NCI-H1694 treated with DMSO at 0.1 percent for 48 hours (cell line): ENCODE data around the gene SCP2D1.
"Not testable (repeated sequence)": the region's sequence is repeated elsewhere in the genome, so short reads cannot be mapped to it uniquely, and the experiment has no call there.

Experiments used
- DNase-seq: peaks from one replicate; lab custom pipeline; 2025; lab: John Stamatoyannopoulos, UW

Gene SCP2D1

DNA sequence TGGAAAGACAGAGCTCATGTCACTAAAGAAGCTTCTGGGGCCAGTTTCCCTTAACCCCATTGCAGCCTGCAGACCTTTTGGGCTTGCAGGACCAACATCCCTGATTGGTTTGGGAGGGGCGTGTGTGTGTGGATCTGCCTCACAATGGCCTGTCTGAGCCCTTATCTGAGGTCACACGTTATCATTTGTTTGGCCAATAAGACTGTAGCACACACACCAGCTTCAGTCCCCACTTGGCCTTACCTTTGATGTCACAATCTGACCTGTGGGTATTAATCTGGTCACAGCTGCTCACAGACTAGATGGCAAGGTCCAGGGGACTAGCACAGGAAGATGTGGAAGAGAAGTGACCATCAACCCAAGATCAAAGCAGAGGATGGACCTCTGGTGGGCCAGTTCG, at the start of gene SCP2D1:
SCP2D1 (plus strand) TSS at position 301 of the 400 bp plus-strand sequence; CDS start at position 334, 33 bp downstream.
- DNase-seq, result no peak

DNA sequence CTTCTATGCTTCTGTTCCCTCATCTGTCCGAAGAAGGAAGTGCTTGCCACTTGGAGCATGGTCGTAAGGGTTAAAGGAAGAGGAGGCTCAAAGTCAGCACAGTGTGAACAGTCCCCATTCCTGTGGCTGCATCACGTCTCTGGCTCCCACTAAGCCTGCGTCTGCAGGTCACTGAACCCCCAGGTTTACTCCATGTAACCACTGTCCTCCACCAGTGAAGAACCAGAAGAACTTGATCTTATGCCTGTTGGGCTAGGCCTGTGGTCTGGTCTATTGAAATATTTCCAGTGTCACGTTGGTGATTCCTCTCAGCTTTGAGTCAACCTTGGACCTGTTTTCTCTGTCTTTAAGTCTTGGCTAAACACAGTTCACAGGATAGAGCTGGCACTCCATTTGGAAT, 45.9 kb upstream of the SCP2D1 start:
- DNase-seq, result no peak

DNA sequence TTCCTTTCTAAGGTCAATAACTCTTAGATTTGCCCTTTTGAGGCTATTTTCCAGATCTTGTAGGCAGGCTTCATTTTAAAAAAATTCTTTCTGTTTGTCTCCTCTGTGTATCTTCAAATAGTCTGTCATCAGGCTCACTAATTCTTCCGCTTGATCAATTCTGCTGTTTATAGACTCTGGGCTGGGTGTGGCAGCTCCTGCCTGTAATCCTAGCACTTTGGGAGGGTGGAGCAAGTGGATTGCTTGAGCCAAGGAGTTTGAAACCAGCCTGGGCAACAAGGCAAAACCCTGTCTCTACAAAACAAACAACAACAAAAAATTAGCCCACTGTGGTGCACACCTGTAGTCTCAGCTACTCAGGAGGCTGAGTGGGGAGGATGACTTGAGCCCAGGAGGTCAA, 40.0 kb upstream of the SCP2D1 start:
- no peak for DNase-seq

DNA sequence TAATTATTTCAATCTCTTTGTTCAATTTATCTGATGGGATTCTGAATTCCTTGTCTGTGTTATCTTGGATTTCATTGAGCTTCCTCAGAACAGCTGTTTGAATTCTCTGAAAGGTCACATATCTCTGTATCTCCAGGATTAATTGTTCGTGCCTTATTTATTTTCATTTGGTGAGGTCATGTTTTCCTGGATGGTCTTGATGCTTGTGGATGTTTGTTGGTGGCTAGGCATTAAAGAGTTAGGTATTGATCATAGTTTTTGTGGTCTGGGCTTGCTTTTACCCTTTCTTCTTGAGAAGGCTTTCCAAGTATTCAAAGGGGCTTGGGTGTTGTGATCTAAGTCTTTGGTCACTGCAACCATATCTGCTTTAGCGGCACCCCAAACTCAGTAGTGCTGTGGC, 39.4 kb upstream of the SCP2D1 start:
- DNase-seq, result no peak

DNA sequence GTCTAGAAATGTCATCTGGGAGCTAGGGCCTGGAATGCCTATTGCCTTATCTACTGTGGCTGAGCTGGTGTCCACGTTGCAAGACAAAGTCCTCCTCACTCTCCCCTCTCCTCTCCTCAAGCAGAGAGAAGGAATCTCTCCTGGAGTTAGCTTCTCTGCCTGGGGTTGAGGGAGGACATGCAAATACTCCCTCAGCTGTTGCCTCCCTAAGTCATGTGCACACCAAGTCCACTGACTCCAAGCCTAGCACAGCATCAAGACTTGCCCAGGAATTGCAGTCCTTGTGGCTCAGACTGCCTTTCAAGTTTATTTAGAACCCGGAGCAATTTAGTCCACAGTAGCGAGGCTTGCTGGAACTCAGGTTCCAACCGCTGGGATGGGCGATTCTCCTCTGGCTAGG, 38.0 kb upstream of the SCP2D1 start:
- no peak for DNase-seq

DNA sequence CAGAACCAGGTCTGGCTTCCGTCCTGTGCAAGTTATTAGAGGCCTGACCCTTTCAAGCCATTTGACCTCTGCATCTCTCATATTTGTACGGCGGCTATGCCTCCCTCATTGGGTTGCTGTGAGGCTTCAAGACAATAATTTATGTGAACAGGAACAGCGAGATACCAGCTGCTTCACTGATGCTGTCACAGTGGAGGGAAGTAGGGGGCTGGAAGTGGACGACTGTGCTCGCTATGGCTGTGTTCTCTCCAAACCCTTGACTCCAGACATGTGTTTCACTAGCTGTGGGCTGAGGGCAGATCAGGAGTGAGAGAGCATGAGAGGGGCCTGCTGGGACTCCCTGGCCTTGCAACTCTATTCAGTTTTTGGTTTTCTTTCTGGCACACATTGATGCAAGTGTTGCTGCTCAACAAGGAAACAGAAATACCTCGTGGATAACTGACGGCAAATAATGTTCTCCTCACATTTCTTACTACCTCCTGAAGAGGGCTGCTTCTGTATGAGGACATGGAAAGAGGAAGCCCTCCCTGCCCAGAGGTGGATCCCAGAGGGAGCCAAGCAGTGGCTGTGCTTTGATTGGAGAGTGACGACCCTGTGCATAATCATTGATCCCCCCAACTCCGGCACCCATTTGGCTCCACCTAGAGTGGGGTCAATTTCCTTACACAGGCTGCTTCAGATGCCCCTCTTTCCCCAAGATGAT, 34.7 kb upstream of the SCP2D1 start:
- no peak for DNase-seq

DNA sequence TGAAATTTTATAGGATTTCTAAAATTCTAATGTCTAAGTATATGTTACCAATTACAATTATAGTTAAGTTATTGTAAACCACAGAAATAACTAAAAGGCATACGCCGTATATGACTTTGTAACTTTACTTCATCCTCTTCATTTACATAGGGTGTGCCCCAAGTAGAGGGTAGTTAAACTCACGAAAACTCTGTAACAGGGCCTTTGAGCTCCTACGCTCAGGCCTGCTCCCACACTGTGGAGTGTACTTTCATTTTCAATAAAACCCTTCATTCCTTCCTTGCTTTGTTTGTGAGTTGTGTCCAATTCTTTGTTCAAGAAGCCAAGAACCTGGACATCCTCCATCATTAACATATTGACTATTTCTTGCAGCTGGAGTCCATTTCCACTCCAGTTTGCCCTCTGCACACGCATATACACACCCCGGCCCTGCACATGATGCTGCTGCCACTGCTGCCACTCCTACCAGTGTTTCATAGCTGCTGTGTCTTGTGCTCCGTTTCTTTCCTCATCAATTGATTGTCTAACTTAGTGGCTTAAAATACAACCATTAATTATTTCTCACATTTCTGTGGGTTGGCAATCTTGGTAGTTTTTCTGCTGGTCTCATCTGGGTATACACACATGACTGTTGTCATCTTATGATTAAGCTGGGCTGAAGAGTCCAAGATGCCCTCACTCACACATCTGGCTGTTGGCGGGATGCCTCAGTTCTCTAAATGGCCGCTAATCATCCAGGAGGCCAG, 33.0 kb upstream of the SCP2D1 start:
- DNase-seq, result no peak

DNA sequence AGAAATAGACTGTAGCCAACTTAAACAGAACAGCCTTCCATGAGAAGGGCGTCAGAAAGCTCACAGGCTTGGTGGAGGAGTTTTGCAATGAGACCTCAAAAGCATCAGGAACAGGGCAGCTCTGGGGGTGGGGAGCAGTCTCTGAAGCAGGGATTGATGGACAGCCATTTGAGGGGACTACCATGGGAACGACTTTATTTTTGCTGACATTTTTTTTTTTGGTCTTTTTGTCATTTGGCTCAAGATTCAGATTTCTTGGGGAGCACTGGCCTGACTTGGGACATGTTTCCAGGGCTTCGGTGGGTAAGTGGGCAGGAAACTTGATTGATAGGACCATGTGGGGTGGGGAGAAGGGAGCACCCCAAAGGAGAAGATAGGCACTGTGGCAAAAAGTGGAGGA, 32.1 kb upstream of the SCP2D1 start:
- DNase-seq, result no peak

DNA sequence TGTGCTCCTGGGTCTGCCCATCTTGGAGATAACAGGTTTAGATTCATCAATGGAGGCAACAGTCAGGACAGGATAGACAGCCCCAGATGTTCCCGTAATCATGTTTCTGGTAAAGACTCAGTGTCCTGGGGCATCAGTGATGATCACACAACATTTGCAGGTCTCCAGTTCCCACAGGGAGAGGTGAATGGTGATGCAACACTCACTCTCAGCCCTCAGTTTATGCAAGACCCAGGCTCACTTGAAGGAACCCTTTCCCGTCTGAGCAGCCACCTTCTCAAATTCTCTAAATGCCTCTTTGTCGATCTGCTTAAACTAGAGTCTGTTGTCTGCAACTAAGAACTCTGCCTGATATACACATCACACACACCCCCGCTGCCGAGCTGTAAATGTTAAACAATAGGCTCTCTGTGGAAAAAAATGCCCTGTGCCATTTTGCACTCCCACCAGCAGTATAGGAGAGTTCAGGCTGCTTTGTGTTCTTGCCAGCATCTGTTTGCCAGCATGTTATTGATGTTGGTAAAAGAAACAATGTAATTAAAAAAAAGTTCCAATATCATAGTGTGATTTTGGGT, 30.1 kb upstream of the SCP2D1 start:
- no peak for DNase-seq

DNA sequence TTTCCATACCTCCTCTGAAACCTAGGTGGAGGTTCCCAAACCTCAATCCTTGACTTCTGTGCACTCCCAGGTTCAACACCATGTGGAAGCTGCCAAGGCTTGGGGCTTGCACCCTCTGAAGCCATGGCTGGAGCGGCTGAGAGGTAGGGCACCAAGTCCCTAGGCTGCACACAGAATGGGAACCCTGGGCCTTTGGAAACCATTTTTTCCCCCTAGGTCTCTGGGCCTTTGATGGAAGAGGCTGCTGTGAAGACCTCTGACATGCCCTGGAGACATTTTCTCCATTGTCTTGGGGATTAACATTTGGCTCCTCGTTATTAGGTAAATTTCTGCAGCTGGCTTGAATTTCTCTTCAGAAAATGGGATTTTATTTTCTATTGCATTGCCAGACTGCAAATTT, 26.5 kb upstream of the SCP2D1 start:
- not testable (repeated sequence) for DNase-seq

DNA sequence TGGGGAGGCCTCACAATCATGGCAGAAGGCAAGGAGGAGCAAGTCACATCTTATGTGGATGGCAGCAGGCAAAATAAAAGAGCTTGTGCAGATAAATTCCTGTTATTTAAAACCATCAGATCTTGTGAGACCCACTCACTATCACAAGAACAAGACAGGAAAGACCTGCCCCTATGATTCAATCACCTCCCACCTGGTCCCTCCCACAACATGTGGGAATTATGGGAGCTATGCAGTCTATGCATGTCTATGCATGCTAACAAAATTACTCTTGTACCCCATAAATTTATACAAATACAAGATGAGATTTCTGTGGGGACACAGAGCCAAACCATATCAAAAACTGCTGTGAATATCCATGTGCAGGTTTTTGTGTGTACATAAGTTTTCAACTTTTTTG, 25.6 kb upstream of the SCP2D1 start:
- no peak for DNase-seq

DNA sequence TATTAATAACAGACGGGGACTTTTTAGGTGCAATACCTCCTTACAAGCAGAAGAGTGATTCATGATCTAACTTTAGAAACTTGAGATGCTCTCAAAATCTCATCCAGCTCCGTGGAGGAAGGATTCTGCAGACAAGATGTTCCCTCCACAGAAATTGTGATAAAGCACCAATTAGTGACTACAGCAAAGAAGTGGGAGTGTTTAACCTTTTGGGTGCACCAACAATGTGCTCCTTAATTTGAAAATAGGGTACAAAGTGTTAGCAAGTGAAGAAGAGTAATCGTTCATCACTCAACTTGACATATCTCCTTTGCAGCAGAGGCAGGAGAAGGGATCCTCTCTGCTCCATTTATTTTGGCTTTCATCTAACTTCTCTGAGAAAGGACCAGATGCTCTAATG, 22.8 kb upstream of the SCP2D1 start:
- DNase-seq, result no peak

DNA sequence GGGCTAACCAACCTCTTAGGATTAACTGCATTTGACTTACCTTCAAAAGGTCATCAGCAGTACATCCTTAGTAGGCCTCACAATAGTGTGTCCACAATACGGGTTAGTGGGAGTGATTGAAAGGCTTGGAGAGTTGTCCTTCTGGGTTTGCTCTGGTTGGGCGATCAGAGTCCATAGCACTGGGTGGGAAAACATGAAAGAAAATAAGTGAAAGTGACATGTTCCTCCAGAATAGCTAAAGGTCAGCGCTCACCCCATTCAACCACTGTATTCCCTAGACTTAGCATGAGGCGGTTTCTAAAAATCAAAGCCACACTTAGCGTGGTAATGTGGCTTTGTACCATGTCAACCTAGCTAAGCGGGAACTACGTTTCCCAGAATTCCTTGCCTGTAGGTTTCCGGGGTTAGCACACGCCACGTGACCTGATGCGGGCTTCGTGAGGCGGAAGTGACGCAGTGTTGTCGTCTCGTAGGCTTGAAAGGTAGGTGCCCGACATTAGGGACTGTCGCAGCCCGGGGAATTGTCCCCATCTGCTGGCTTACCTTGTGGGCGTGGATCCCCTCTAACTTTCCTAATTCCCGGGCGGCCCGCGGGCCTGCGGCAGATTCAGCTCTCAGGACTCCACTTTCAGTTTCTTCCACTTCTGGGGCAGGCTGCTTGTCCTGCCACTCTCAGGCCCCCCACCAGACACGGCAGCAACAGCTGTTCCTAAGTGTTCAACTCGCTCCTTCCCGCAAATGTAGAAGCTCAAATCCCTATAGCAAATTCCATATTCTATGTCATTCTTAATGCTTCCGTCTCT, 19.8 kb upstream of the SCP2D1 start:
- peak; percentile 91 for DNase-seq

DNA sequence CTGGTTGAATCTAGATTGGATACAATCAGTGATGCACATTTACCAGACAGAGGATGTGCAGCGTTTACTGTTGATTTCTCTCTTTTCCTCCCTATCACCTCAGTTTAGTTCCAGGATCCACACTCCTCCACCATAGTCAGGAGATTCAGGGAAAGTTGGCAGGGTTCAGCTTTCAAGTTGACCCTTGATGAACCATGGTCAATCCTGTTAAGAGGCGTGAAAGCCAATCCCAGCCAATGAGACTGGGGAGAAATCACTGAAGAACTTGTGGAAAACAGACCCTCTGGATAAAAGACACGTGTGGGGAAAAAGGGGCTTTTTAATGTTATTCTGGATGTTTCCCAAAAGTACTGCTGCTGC, 19.2 kb upstream of the SCP2D1 start:
- no peak for DNase-seq

DNA sequence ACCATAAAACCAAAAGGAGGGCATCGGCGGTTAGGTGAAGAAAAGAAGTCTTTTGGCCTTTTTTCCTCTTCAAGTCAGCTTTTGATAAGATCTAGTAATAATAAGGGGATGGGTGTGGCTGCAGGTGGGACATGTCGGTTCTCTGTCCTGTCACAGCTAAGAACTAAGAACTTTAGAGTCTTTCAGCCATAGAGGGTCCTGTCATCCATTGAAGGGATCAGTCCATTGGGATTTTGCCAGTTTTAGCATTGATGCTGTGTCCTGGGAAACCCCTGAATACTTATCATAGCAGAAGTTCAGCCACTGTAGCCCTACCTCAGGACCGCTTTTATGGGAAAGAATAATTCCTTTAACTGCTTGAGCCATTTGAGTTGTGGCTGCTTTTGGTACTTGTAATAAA, 18.2 kb upstream of the SCP2D1 start:
- no peak for DNase-seq

DNA sequence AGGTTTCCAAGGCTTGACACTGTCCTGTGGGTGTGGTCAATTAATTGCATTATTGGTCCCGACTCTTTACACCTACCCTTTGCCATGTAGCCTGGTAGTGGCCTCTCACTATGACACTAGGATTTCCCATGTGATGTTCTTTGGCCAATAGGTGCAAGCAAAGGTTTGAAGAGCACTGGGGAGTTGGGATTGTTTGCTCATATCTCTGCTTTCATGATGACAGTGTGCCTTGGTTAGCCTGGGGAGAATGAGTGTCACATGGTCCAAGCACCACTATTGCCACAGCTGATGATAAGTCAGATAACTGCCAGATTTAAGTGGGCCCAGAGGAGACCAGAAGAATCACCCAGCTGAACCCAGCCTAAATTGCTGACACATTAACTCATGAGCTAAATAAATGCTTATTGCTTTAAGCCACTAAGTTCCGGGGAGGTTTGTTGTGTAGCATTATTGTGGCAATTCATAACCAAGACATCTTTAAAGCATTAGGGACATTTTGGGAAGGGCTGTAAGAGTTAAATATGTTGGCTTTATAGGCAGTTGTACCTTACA, 17.2 kb upstream of the SCP2D1 start:
- no peak for DNase-seq

DNA sequence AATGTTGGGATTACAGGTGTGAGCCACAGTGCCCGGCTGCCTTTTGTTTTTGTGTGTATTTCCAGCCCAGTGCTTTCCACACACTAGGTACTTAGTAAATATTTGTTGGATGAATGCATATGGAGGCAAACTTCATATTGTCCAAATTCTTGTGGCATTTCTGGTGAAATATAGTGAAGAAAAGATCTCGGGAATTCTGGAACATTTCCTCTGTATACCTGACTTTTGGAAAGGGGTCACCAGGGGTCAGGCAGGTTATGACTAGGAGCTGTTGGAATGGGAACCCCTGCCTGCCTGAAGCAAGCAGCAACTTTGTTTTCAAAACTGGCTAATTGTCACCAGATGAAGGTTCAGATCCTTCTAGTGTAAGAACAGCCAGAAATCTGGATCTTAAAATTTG, 12.1 kb upstream of the SCP2D1 start:
- no peak for DNase-seq

DNA sequence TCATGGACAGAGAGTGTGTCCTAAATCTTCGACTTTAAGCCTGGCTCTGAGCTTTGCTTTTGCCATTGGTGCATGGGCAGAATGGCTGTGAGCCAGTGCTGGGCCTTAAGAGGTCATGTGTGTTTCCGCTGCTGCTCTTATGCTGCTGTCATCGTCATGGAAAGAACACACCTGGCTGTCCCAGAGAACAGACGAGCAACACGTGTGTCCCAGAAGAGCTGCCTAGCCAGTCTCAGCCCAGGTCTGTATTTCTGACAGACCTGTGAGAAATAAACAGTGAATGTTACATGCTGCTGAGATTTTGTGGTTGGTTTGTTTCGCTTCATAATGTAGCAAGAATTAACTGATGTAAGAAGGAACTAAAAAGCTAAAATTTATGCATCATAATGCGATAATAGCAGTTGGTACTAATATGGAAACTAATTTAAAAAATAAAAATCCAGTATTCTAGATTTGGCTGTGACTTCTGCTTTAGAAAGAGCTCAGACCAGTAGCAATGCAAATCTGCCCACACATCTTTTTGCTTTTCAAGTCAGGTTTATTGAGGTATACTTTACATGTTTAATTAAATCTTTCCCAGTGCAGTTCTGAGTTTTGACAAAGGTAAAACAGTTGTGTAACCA, 11.5 kb upstream of the SCP2D1 start:
- no peak for DNase-seq

DNA sequence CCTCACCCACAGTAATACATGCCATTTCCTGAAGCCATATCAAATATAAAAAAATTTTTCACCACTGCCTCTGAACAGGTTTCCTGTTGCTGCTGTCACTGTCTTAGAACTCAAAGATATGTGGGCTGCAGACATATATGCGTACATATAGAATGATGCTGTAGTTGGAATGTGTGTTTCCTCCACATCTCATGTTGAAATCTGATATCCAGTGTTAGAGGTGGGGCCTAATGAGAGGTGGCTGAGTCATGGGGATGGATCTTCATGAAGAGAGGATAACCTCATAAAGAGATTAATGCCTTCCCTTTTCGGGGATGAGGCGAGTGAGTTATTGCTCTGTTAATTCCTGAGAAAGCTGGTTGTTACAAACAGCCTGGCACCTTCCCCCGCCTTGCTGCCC, 7.7 kb upstream of the SCP2D1 start:
- no peak for DNase-seq

DNA sequence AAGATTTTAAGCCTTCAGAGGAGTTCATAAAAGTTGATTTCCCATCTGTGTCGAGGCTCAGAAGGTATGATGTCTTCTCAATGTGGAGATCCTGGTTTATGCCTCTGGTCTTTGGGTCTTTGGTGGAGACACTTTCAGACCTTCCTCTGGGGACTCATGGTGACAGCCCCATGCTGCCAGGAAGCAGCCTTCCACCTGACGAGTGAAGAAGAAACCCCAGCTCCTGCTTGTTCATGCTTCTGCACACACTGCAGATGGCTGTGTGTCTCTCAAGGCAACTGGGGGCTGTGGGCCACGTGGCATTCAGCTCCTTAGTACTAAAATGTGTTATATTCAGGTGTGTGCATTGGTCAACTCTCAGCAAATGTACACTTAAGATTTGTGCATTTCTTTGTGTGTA, 4.9 kb upstream of the SCP2D1 start:
- DNase-seq, result no peak

DNA sequence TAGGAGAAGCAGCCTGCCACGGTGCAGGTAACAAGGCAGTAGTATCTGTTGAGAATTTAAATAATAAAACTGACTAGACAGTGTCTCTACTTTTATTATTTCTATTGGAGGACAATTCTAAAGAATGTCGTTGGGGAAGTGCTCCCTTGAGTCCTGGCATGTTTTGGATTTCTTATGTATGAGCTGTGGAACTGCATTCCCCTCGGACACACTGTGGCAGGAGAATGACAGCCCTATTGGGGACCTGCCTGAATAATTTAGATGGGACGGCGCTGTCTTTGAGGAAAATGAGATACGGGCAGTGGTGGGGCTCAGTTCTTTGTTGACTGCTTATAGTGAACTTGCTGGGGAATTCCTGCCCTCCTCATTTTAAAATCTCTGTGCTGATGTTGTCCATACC, 2.4 kb upstream of the SCP2D1 start:
- DNase-seq, result no peak

DNA sequence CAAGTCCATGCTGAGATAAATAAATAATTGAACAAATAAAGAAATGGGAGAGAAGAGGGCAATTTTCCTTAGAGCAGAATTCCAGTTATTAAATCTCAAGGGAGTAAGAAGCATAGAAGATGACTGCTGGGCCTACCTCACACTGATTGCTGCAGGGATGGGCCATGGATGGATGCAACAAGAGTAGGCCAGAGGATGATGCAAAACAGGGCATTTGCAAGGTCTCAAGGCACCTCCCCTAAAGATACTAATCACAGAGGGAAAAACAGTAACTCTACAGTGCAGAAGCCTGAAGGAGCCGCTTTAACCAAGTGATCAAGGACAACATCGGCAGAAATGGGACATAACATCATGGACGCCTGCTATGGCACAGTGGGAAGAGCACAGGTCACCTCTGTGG, 1.7 kb upstream of the SCP2D1 start:
- DNase-seq, result no peak
